Measurements from ENCODE around the gene COMMD1. TPM values are rescaled to one million over a fixed set of nuclear protein-coding genes. Genes with fewer than 3 reads are reported as not detected.

COMMD1 gene
- total RNA-seq, 6 donors from 2014 or later = 27.0 to 59.7 (median 35.6) TPM

- Histone ChIP-seq H3K4me1 (peaks cover 0 to 9% (median 0%) of the 10 kb centered on the region in 4 donors), H3K27ac (no peak overlapping the region), H3K4me3 (no peak overlapping the region), H3K27me3 (no peaks in the 10 kb centered on the region), H3K36me3 (no peaks in the 10 kb centered on the region), H3K9me3 (no peaks in the 10 kb centered on the region)
- no peak for ATAC-seq (ENCODE audit: low FRiP score in 2 of 2)
- 72 to 80% methylated on average over 10 of the region's 10 CpGs for WGBS, 2 donors
- DNase-seq = no peak
- TF ChIP-seq EP300 (IDR thresholded peaks at IDR 0.05) (no peak), POLR2A (IDR thresholded peaks at IDR 0.05) (no peak), CTCF (IDR thresholded peaks at IDR 0.05) (no peak), POLR2AphosphoS5 (IDR thresholded peaks at IDR 0.05) (no peak)
These were observed 194.2 kb downstream of the COMMD1 start for GRCh38 chr2:62099523-62100175.

- Histone ChIP-seq H3K27ac (no peak overlapping the region), H3K36me3 (no peaks in the 10 kb centered on the region), H3K4me3 (no peak overlapping the region), H3K4me1 (peaks cover 0 to 9% (median 0%) of the 10 kb centered on the region in 4 donors), H3K9me3 (no peaks in the 10 kb centered on the region), H3K27me3 (no peaks in the 10 kb centered on the region)
- DNase-seq (no peak), ATAC-seq (ENCODE audit: low FRiP score in 2 of 2) (no peak)
- 96 to 98% methylated on average over 2 of the region's 2 CpGs for WGBS, 2 donors
- TF ChIP-seq EP300 (IDR thresholded peaks at IDR 0.05) (no peak), POLR2AphosphoS5 (IDR thresholded peaks at IDR 0.05) (no peak), POLR2A (IDR thresholded peaks at IDR 0.05) (no peak), CTCF (IDR thresholded peaks at IDR 0.05) (no peak)
These were observed 196.4 kb downstream of the COMMD1 start for GRCh38 chr2:62101886-62102285.

GRCh38 chr2:62102402-62102920, 197.0 kb downstream of the COMMD1 start:
- H3K36me3 ChIP-seq = no peaks in the 10 kb centered on the region
- TF ChIP-seq EP300 (IDR thresholded peaks at IDR 0.05) (no peak), POLR2AphosphoS5 (IDR thresholded peaks at IDR 0.05) (no peak), CTCF (IDR thresholded peaks at IDR 0.05) (no peak), POLR2A (IDR thresholded peaks at IDR 0.05) (no peak)
- no peaks in the 10 kb centered on the region for H3K27me3 ChIP-seq
- peaks cover 0 to 9% (median 0%) of the 10 kb centered on the region in 4 donors for H3K4me1 ChIP-seq
- H3K4me3 ChIP-seq = no peak overlapping the region
- 95 to 100% methylated on average over 1 of the region's 1 CpG for WGBS, 2 donors
- no peaks in the 10 kb centered on the region for H3K9me3 ChIP-seq
- no peak for DNase-seq
- no peak for ATAC-seq (ENCODE audit: low FRiP score in 2 of 2)
- no peak overlapping the region for H3K27ac ChIP-seq

GRCh38 chr2:62109554-62109953, 204.1 kb downstream of the COMMD1 start:
- Histone ChIP-seq H3K4me3 (no peak overlapping the region), H3K27me3 (no peaks in the 10 kb centered on the region), H3K36me3 (no peaks in the 10 kb centered on the region), H3K27ac (no peak overlapping the region), H3K4me1 (peaks cover 0 to 6% (median 2%) of the 10 kb centered on the region in 4 donors), H3K9me3 (no peaks in the 10 kb centered on the region)
- ATAC-seq (ENCODE audit: low FRiP score in 2 of 2) (no peak), DNase-seq (no peak)
- WGBS, 2 donors = 92 to 94% methylated on average over 2 of the region's 2 CpGs
- TF ChIP-seq POLR2AphosphoS5 (IDR thresholded peaks at IDR 0.05) = no peak
- no peak for TF ChIP-seq CTCF (IDR thresholded peaks at IDR 0.05)
- TF ChIP-seq EP300 (IDR thresholded peaks at IDR 0.05) = no peak
- TF ChIP-seq POLR2A (IDR thresholded peaks at IDR 0.05) = no peak
